ENCODE data around the gene TRIP11.
"Not testable (repeated sequence)": the region's sequence is repeated elsewhere in the genome, so short reads cannot be mapped to it uniquely, and the experiment has no call there.

Gene TRIP11

DNA sequence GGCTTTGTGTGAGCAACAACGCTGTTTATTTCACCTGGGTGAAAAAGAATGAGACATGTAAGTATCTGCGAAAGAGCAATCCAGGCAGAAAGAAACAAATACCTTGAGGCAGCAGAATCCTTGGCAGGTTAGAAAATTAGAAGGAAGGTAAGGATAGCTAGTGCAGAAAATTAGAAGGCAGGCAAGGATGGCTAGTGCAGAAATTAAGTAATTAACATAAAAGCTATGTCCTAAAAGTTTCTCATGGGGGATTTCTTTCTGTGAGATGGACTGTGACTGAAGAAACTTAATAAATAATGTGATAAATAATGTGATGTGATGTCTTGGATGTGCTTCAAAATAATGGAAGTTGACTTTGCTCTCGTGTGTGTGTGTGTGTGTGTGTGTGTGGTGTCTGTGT is 9.9 kb upstream of the TRIP11 start:
- TF ChIP-seq, protein P1, sequence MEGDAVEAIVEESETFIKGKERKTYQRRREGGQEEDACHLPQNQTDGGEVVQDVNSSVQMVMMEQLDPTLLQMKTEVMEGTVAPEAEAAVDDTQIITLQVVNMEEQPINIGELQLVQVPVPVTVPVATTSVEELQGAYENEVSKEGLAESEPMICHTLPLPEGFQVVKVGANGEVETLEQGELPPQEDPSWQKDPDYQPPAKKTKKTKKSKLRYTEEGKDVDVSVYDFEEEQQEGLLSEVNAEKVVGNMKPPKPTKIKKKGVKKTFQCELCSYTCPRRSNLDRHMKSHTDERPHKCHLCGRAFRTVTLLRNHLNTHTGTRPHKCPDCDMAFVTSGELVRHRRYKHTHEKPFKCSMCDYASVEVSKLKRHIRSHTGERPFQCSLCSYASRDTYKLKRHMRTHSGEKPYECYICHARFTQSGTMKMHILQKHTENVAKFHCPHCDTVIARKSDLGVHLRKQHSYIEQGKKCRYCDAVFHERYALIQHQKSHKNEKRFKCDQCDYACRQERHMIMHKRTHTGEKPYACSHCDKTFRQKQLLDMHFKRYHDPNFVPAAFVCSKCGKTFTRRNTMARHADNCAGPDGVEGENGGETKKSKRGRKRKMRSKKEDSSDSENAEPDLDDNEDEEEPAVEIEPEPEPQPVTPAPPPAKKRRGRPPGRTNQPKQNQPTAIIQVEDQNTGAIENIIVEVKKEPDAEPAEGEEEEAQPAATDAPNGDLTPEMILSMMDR (IDR thresholded peaks at IDR 0.05; ENCODE audit: poor library complexity, severe bottlenecking) = no peak
- ATAC-seq (ENCODE audit: low read depth) (no peak), DNase-seq (ENCODE audit: low spot score) (no peak)
- no peaks in the 10 kb centered on the region for H3K4me1 ChIP-seq (ENCODE audit: insufficient read depth, poor library complexity, severe bottlenecking)
- no peaks in the 10 kb centered on the region for H3K9me3 ChIP-seq (ENCODE audit: severe bottlenecking)
- no peak overlapping the region for H3K27ac ChIP-seq (ENCODE audit: poor library complexity, severe bottlenecking)
- no peaks in the 10 kb centered on the region for H3K27me3 ChIP-seq (ENCODE audit: insufficient read depth, poor library complexity, severe bottlenecking)
- H3K4me3 ChIP-seq (ENCODE audit: severe bottlenecking) = no peak overlapping the region
- no peaks in the 10 kb centered on the region for H3K36me3 ChIP-seq (ENCODE audit: low read depth)

DNA sequence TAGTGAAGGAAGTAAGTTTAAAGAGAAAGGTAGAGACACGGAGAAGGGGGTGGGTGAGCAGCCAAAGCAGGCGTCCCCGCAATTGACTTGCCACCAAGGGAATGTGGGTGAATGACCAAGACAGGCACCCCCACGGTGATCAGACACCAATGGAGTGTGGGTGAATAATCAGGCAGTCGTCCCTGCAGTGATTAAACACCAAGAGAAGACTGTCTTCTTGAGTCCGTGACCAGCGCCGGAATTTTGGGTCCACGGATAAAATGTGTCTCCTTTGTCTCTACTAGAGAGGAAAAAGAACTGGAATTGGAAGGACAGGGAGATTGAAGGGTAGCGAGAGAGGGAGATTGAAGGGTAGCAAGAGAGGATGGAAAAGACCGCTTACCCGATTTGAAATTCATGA is 9.4 kb upstream of the TRIP11 start:
- not testable (repeated sequence) for ATAC-seq (ENCODE audit: low read depth); H3K4me1 ChIP-seq (ENCODE audit: insufficient read depth, poor library complexity, severe bottlenecking); H3K9me3 ChIP-seq (ENCODE audit: severe bottlenecking); H3K36me3 ChIP-seq (ENCODE audit: low read depth); H3K27me3 ChIP-seq (ENCODE audit: insufficient read depth, poor library complexity, severe bottlenecking); DNase-seq (ENCODE audit: low spot score); H3K4me3 ChIP-seq (ENCODE audit: severe bottlenecking); H3K27ac ChIP-seq (ENCODE audit: poor library complexity, severe bottlenecking)

DNA sequence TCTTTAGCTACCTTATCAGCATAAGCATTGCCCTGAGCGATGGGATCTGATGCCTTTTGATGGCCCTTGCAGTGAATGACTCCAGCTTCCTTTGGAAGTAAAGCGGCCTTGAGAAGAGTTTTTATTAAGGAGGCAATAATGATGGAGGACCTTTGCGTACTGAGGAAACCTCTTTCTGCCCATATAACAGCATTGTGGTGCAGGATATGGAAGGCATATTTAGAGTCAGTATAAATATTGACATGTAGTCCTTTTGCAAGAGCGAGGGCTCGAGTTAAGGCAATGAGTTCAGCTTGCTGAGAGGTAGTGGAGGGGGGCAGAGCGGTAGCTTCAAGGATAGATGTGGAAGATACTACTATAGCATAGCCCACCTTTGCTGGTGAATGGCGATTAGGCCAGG is 6.0 kb upstream of the TRIP11 start:
- H3K4me1 ChIP-seq (ENCODE audit: insufficient read depth, poor library complexity, severe bottlenecking); DNase-seq (ENCODE audit: low spot score); ATAC-seq (ENCODE audit: low read depth); H3K9me3 ChIP-seq (ENCODE audit: severe bottlenecking); H3K36me3 ChIP-seq (ENCODE audit: low read depth); H3K27ac ChIP-seq (ENCODE audit: poor library complexity, severe bottlenecking); H3K4me3 ChIP-seq (ENCODE audit: severe bottlenecking); H3K27me3 ChIP-seq (ENCODE audit: insufficient read depth, poor library complexity, severe bottlenecking): not testable (repeated sequence)

DNA sequence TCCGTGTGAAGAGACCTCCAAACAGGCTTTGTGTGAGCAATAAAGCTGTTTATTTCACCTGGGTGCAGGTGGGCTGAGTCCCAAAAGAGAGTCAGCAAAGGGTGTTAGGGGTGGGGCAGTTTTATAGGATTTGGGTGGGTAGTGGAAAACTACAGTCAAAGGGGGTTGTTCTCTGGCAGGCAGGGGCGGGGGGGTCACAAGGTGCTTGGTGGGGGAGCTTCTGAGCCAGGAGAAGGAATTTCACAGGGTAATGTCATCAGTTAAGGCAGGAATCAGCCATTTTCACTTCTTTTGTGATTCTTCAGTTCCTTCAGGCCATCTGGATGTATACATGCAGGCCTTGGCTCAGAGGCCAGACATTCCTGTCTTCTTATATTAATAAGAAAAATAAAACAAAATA is 1.9 kb upstream of the TRIP11 start:
- not testable (repeated sequence) for H3K27ac ChIP-seq (ENCODE audit: poor library complexity, severe bottlenecking); DNase-seq (ENCODE audit: low spot score); H3K4me3 ChIP-seq (ENCODE audit: severe bottlenecking); H3K9me3 ChIP-seq (ENCODE audit: severe bottlenecking); H3K36me3 ChIP-seq (ENCODE audit: low read depth); ATAC-seq (ENCODE audit: low read depth); H3K27me3 ChIP-seq (ENCODE audit: insufficient read depth, poor library complexity, severe bottlenecking)
- peaks cover 14% of the 10 kb centered on the region for H3K4me1 ChIP-seq (ENCODE audit: insufficient read depth, poor library complexity, severe bottlenecking)

DNA sequence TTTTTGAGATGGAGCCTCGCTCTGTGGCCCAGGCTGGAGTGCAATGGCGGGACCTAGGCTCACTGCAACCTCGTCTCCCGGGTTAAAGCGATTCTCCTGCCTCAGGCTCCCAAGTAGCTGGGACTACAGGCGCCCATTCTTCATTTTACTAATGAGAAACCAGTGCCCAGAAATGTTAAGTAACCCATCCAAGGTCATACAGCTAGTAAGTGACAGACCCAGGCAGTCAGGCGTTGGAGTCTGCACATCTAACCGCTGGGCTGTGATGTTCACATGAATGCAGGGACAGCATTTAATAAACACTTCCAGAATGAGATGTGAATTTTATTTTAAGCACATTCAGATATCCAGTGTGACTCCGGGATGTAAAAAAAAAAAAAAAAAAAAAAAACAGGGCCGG is 1.3 kb upstream of the TRIP11 start:
- peak overlapping the region; percentile 88 for H3K27ac ChIP-seq (ENCODE audit: poor library complexity, severe bottlenecking)
- no peaks in the 10 kb centered on the region for H3K9me3 ChIP-seq (ENCODE audit: severe bottlenecking)
- H3K4me1 ChIP-seq (ENCODE audit: insufficient read depth, poor library complexity, severe bottlenecking) = peaks cover 19% of the 10 kb centered on the region
- H3K27me3 ChIP-seq (ENCODE audit: insufficient read depth, poor library complexity, severe bottlenecking) = no peaks in the 10 kb centered on the region
- DNase-seq (ENCODE audit: low spot score) (no peak), ATAC-seq (ENCODE audit: low read depth) (no peak)
- H3K4me3 ChIP-seq (ENCODE audit: severe bottlenecking) = peak overlapping the region; percentile 74
- TF ChIP-seq, protein P1 (IDR thresholded peaks at IDR 0.05; ENCODE audit: poor library complexity, severe bottlenecking) = no peak
- peaks cover 7% of the 10 kb centered on the region for H3K36me3 ChIP-seq (ENCODE audit: low read depth)

DNA sequence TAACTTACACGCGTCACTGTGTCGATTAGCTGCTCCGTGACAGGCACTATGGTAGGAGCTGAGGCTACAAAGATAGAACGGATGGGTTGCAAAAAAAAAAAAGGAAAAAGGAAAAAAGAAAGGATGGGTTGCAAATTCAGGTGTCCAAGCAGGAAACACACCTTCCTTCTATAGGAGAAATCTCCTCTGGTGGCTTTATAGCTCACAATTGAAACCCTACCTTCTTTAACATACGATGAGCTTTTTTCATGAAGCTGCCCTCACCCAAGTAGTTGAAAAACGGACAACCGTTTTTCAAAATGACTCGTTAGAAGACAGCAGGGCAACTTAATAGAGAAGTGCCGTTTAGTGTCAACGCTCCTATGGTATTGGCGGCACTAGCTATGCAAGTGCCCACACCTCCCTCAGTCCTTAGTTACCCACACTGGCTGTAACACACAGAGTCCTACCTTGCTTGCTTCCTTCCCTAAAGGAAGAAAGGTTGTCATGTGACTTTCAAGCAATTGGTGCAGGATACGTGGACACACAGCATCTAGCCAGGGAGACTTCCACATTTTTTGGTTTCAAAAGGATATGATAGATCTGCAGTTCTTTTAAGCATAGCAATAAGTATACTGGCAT is 682 bp upstream of the TRIP11 start:
- TF ChIP-seq, protein P1 (IDR thresholded peaks at IDR 0.05; ENCODE audit: poor library complexity, severe bottlenecking) = no peak
- no peaks in the 10 kb centered on the region for H3K27me3 ChIP-seq (ENCODE audit: insufficient read depth, poor library complexity, severe bottlenecking)
- peak overlapping the region; percentile 88 for H3K27ac ChIP-seq (ENCODE audit: poor library complexity, severe bottlenecking)
- no peaks in the 10 kb centered on the region for H3K9me3 ChIP-seq (ENCODE audit: severe bottlenecking)
- ATAC-seq (ENCODE audit: low read depth) (peak; percentile 46), DNase-seq (ENCODE audit: low spot score) (no peak)
- peaks cover 7% of the 10 kb centered on the region for H3K36me3 ChIP-seq (ENCODE audit: low read depth)
- peak overlapping the region; percentile 74 for H3K4me3 ChIP-seq (ENCODE audit: severe bottlenecking)
- H3K4me1 ChIP-seq (ENCODE audit: insufficient read depth, poor library complexity, severe bottlenecking) = peaks cover 19% of the 10 kb centered on the region

Measured in RWPE2 (cell line).